Muscle of arm (tissue), 12 donors: ENCODE data around the gene FBXO5. TPM values are rescaled to one million over a fixed set of nuclear protein-coding genes. Genes with fewer than 3 reads are reported as not detected.
"Not testable (repeated sequence)": the region's sequence is repeated elsewhere in the genome, so short reads cannot be mapped to it uniquely, and the experiment has no call there.

Source experiments
- DNase-seq: peaks from one replicate; pipeline ENCODE4 v3.0.0-alpha.2; 2013
- polyA plus RNA-seq, 12 donors: library from polyadenylated mRNA; unstranded; fragments of 120-200 nt; gene quantifications; one replicate each; pipeline ENCODE4 v1.2.1, GENCODE V29; 2013; ENCODE audit not compliant: insufficient read length in 12 of 12

FBXO5 gene
- polyA plus RNA-seq, 12 donors: 11.5 to 23.0 (median 18.6) TPM; not detected in 1

GRCh38 chr6:152999538-152999937 is 16.7 kb upstream of the FBXO5 start:
- DNase-seq: not testable (repeated sequence)

- no peak for DNase-seq
These were observed 11.0 kb upstream of the FBXO5 start for GRCh38 chr6:152993847-152994246.

GRCh38 chr6:152993431-152993830 is 10.6 kb upstream of the FBXO5 start:
- no peak for DNase-seq

- DNase-seq: no peak
These were observed 4.1 kb upstream of the FBXO5 start for GRCh38 chr6:152986978-152987377.

- not testable (repeated sequence) for DNase-seq
These were observed 2.5 kb upstream of the FBXO5 start for GRCh38 chr6:152985300-152985699.

- no peak for DNase-seq
These were observed 1.7 kb upstream of the FBXO5 start for GRCh38 chr6:152984513-152984872.

GRCh38 chr6:152983637-152984512 is 1.0 kb upstream of the FBXO5 start:
- DNase-seq: peak; percentile 85

- no peak for DNase-seq
These were observed 595 bp downstream of the FBXO5 start for GRCh38 chr6:152981989-152982903.

- no peak for DNase-seq
These were observed 1.6 kb downstream of the FBXO5 start for GRCh38 chr6:152981219-152981618.

- DNase-seq: no peak
These were observed 2.2 kb downstream of the FBXO5 start for GRCh38 chr6:152980656-152981055.

- DNase-seq: no peak
These were observed 3.7 kb downstream of the FBXO5 start for GRCh38 chr6:152979116-152979515.

- DNase-seq: no peak
These were observed 4.8 kb downstream of the FBXO5 start for GRCh38 chr6:152978058-152978457.

GRCh38 chr6:152977556-152977955 is 5.3 kb downstream of the FBXO5 start:
- no peak for DNase-seq

- no peak for DNase-seq
These were observed 6.1 kb downstream of the FBXO5 start for GRCh38 chr6:152976749-152977148.

- DNase-seq: no peak
These were observed 7.5 kb downstream of the FBXO5 start for GRCh38 chr6:152975204-152975915.

- DNase-seq: no peak
These were observed 8.9 kb downstream of the FBXO5 start for GRCh38 chr6:152973916-152974315.

GRCh38 chr6:152969688-152970418 is 13.0 kb downstream of the FBXO5 start:
- DNase-seq: no peak

- DNase-seq: not testable (repeated sequence)
These were observed 16.5 kb downstream of the FBXO5 start for GRCh38 chr6:152966168-152966894.

GRCh38 chr6:152959333-152959732 is 23.5 kb downstream of the FBXO5 start:
- DNase-seq: no peak

GRCh38 chr6:152957796-152958195 is 25.0 kb downstream of the FBXO5 start:
- no peak for DNase-seq

GRCh38 chr6:152954443-152954842 is 28.4 kb downstream of the FBXO5 start:
- DNase-seq: no peak
